ENCODE data around the gene MYO1A.

DNA sequence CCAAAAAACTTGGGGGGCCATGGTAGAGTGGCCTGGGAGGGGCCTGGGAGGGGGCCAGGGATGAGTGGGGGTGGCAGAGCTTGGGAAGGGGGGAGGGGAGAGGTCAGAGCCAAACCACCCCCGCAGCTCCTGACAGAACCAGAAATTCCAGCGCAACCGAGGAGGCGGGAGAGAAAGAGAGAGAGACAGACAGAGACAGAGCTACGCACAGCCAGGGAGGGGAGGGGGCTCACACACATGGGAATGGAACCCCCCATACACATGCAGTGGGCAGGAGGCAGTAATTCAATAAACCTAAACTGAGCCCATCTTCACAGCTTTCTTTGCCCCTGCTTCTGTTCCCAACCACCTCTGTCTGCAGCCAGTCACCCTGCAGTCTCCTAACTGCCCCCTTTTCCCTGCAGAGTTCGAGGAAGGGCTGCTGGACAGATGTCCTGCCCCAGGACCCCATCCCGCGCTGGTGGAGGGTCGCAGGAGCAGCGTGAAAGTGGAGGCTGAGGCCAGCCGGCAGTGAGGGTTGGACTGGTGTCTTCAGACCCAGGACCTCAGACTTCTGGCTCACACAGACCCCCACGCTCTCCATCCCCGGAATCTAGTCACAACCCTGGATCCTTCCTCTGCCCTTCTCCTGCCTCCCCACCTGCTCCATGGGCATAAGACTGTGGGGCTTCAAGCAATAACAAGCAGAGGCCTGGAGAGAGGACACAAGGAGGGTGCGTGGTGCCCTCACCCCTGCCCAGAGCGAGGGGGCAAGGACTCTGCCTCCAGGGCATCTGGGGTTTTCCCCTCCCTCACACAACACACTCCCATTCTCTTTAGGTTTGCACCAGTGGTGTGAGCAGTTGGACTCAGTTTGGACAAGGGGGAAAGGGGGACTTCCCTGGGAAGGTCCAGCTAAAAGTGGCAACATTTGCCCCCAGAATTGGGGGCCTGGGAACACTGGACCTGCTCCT lies 44.6 kb upstream of the MYO1A start:
- TF ChIP-seq, protein P1, sequence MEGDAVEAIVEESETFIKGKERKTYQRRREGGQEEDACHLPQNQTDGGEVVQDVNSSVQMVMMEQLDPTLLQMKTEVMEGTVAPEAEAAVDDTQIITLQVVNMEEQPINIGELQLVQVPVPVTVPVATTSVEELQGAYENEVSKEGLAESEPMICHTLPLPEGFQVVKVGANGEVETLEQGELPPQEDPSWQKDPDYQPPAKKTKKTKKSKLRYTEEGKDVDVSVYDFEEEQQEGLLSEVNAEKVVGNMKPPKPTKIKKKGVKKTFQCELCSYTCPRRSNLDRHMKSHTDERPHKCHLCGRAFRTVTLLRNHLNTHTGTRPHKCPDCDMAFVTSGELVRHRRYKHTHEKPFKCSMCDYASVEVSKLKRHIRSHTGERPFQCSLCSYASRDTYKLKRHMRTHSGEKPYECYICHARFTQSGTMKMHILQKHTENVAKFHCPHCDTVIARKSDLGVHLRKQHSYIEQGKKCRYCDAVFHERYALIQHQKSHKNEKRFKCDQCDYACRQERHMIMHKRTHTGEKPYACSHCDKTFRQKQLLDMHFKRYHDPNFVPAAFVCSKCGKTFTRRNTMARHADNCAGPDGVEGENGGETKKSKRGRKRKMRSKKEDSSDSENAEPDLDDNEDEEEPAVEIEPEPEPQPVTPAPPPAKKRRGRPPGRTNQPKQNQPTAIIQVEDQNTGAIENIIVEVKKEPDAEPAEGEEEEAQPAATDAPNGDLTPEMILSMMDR (IDR thresholded peaks at IDR 0.05) = no peak
- no peak for TF ChIP-seq POLR2AphosphoS5 (IDR thresholded peaks at IDR 0.05)
- no peak for TF ChIP-seq POLR2A (IDR thresholded peaks at IDR 0.05)
- TF ChIP-seq EP300 (IDR thresholded peaks at IDR 0.05) = no peak

All from stomach (tissue), 4 donors.